HG03064 (cell line): ENCODE data around the gene TNFRSF25.

Experiments
- ATAC-seq: cut with Tn5 transposase; IDR thresholded peaks from one replicate; pipeline ENCODE4 v1.9.1; 2021; ENCODE audit warnings: low read depth; ENCODE audit not compliant: unreplicated experiment

Gene TNFRSF25

DNA sequence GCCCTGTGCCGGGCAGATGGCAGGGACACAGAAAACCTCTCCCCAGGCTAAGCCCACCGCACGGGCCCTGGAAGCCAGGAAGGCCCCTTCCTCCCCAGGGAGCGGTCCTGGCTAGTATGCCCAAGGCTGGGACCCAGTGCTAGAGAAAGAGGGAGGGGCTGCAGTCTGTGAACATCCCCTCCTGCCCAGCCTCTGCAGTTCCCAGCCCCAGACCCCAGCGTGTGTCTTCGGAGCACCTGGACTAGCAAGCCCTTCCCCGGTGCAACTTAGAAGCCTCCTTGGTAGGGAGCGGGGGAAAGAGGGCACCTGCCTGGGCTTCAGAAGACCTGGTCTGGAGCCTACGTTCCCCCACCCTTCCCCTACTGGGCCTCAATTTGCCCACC is 23.4 kb upstream of the TNFRSF25 start:
- ATAC-seq: no peak

DNA sequence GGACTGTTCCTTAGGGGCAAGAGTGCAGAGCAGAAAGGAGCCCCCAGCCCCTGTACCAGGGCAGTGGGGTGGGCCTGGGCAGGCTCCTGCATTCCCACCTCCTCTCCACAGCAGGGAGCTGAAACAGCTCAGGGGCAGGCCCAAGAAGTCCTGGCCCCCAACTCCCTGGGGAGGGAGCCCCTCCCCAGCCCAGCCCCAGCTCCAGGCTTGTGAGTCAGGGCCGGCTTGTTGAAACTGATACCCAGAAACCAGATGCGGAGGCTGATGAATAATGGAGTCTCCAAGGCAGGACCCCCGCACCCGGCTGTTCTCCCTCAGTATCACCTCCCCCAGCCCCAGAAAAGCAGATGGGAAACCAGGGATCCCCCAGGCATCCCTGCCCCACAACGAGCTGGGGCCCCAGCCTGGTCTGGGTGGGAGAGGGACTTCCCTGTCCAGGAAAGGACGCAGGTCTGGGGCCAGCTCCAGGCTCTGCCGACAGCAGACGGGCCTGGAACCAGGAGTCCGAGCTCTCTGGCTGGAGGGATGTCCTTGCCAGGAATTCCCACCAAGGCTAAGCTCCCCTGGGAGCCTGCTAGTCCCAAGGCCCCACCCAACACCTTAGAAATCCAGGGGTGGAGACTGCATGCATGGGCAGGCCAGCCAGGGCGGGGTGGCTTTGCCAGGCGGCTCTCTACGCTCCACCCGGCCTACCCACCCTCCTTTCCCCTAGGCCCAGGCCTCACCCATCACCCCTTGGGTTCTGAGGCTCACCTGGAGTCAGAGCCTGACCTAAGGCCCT is 22.8 kb upstream of the TNFRSF25 start:
- no peak for ATAC-seq

DNA sequence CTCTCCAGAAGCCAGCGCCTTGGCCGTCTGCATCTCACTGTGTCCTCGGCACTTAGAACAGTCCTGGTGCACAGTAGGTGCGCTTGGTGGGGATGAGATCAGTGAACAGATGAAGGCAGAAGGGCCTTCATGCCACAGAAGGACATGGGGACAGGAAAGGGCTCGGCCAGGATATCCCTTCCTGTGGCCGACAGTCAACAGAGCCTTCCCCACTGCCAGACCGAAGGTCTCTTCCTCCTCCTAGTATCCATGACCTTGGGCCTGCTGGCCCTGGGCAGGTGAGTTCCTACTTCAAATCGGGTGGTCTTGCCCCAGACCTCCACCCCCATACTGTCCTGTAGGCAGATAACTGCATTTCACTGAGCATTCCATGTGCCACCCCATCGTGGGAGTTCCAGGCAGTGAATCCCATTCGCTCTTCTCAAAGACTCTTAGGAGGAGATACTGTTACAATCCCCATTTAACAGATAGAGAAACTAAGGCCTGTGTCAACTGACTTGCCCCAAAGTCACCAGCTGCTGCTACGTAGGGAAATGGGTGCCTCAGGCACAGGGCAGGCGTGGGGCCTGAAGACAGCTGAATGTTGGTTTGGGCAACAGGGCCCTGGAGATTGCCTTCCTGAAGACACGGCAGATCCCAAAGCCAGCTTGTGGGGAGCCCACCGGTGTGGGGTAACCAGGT is 22.0 kb upstream of the TNFRSF25 start:
- no peak for ATAC-seq

DNA sequence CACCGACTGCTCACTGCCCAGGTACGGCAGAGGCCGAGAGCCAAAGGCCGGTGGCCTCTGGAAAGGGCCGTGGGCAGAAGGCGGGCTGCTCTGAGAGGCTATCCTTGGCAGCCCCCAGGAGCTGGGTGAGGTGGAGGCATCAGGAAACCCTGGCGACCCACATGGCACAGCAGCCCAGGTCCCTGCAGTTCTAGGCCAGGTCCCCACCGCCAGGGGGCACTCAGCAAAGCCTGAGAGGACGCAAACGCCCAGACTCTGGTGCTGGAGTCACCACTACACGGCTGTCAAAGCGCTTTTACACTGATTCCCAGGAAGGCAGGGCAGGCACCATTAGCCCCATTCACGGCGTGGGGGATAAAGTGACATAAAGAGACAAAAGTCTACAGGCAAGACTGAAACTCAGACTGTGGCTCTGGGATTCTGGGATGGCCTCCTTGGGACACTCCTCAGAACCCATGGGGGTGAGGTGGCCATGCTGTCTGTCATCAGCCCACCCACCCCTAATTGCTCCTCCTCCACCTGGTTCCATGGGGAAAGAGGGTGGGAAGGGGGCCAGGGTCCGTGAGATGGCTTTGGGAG is 20.5 kb upstream of the TNFRSF25 start:
- no peak for ATAC-seq

DNA sequence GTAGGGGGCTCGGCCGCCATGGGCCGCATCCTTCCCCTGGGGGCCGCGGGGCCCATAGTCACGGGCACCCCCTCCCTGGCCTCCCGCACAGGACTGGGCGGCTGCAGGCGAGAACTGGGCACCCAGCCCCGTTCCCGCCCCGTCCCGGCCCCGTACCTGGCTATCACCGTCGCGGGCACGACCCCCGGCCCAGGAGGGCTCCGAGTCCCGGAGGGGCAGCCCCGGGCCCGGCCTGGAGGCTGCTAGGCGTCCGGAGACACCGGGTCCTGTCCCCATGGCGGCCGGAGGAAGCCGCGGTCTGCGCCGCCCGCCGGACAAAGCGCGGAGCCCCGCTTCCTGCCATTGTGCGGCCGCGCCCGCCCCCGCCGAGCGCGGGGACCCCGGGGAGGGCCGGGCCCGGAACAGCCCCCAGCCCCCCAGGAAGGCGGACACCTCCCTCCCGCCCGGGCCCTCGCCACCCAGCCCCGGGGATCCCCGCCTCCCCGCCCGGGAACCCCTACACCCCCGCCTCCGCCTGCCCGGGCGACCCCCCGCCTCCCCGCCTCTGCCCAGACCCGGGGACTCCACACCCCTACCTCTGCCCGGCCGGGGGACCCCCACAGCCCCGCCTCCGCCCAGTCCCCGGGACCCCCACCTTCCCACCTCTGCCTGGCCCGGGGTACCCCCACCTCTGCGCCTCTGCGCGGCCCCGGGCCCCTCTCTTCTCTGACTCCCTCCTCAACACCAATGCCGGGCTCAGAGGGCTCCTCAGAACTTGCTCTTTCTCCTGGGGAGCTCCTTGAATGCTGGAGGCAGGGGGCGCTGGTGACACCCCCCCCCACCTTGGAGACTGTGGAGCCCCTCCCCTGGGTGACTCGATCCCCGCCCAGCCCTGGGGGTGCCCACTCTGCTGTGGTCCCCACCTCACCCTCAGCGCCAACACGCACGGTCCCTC is 19.5 kb upstream of the TNFRSF25 start:
- no peak for ATAC-seq

DNA sequence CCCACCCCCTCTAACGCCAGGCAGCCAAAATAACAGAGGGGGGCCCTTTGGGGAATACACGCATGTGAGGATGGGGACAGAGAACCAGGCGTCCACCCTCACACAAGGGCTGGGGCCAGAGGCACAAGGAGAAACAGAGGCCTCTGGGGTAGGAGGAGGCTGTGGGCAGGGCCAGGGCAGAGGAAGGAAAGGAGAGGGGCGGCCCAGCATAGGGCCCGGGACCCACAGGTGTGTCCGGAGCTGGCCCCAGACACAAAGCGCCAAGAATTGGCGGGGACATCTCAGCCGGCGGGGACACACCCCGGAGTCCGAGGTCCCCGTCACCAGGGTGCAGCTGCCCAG is 18.8 kb upstream of the TNFRSF25 start:
- no peak for ATAC-seq

DNA sequence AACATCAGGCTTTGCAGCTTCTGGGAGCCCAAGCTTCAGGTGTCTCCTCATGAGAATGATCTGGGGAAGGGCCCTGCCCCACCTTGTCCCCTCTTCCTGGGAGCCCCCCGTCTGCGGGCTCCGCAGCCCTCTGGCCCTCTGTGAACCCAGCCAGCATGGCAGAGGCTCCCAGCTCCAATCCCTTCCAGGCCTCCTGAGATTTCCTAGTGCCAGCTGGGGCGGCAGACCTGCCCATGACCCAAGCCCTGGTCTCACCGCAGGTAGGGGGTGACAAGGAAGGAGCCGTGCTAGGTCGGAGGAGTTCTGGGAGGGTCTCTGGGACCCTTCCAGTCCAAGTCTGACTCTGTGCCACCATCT is 17.8 kb upstream of the TNFRSF25 start:
- no peak for ATAC-seq

DNA sequence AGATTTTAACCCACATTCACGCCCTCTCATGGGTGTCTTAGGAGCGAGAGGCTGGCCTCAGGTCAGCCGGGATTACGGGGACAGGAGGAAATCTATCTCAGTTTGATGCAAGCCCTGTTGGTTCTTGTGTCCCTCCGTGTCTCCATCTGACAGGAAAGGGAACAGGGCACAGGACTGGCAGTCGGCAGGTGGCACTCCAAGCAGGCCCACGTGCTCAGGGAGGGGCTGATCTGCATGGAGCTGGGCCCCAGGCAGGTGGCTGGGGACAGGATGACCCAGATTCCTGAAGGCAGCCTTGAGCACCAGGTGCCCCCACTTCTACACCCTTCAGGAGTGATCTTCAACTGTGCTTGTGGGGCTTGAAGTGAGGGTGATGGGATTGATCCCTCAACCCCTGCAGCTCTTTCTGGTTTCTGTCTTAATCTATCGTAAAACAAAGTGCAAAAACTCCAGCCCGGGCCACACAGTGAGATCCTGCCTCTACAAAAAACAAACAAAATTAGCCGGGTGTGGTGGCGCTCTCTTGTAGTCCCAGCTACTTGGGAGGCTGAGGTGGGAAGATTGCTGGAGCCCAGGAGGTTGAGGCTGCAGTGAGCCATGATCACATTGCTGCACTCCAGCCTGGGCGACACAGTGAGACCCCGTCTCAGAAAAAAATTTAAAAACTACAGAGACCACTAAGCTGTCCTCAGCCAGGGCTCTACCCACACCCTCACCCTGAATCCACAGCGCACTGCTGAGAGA is 17.2 kb upstream of the TNFRSF25 start:
- no peak for ATAC-seq

DNA sequence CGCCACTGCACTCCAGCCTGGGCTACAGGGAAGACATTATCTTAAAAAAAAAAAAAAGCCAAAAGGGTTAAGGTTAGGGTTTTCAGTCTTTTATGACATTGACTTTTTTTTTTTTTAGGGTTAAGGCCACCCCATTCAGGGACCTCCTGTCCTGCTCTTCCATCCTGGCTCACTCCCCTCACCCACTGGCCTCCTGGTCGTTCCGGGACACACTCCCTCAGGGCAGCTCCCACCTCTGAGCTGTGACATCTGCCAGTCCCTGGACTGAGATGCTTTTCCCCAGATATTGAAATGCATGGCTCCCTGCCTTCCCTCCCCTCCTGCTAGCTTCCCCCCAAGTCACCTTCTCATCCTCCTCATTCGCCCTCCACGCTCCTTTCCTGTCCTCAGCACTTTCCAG is 15.8 kb upstream of the TNFRSF25 start:
- ATAC-seq: no peak

DNA sequence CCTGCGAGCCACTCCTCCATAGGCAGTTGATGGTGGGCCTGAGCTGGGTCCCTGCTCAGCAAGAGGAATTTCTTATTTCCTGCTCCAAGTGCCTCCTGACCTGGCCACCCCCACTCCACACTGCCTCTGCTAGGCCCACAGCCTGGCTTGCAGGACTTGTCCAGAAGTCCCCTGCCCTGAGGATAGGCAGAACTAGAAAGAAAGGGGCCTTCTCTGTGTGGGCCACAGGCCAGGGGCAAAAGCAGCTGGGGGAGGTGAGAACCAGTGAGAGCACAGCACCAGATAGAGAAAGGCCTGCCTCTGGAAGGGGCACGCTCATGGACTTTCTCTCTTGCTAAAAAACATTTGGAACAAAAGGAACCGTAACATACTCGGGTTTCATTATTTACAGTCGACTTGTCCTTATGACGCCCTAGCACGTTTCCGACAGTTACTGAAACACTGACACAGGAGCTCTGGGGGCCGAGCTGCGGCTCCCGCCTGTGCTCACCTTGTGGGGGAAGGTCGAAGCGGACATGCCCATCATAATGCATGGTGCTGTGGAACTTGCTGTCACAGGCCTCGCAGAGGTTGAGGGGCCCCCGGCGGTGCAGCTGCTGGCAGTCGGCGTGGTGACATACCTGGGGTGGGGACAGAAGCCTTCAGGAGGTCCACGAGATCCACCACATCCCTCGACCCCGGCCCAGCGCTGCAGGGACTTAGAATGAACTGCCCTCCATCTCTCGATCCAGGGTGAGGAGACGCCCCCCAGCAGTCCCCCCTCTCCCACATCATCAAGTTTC is 11.3 kb upstream of the TNFRSF25 start:
- no peak for ATAC-seq

DNA sequence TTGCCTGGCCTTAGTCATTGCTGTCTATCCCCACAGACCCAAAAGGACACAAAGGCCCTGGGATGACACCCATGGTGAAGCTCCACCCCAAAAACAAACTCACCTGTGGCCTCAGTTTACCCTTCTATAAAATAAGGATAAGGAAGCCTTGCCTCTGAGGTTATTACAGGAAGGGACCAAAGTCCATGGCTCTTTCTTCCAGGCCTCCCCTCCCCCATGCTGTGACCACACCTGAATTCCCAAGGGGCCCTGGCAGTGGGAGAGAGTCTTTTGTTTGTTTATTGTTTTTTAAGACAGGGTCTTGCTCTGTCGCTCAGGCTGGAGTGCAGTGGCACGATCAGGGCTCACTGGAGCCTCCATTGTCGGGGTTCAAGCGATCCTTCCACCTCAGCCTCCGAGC is 10.5 kb upstream of the TNFRSF25 start:
- no peak for ATAC-seq

DNA sequence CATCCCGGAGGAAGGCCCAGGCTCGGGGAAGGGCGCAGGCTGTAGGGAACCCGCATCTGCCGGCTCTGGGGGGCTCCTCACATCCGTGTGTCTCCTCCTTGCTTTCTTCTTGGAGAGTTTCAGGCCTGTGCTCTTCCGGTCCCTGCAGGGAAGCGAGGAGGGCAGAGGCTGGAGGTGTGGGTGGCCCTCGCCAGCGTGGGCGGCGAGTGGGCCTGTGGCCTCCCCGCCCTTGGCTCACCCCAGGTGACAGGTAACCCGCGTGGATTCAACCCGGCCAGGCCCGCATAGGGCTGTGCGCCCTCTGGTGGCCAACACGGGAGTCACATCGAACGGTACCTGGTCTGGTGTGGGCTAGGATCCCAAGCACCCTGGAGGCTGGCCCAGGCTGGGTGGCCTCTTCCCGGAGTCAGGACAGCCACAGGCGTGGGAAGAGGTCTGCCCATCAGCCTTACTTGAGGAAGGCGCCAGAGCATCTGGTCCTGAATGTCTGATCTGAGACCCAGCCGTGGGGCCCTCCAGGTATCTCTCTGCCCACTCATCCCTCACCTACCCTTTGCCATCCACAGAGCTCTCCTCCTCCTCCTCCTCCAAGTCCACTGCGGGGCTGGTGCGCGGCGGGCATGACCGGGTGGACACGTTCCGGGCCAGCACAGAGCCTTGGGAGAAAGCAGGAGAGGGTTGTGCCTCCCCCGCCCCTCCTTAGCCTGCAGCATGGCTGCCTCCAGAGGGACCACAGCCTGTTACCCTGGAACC is 9.6 kb upstream of the TNFRSF25 start:
- no peak for ATAC-seq

DNA sequence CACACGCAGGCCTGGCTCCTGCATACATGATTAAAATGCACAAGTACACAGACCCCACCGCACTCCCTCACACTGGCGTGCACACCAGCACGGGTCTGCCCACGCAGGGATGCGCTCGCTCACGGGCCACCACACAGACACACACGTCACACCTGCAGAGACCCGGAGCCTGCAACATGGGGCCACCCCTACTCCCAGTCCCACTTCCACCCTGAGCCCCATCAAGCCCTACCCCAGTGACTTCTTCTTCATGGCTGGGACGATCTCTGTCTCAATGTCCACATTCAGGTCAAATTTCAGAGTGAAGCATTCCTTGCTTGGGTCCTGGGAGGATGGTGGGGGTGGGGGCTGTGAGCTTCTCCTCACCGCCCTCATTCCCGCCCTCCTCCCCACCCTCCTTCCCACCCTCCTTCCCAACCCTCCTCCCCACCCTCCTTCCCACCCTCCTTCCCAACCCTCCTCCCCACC is 8.9 kb upstream of the TNFRSF25 start:
- no peak for ATAC-seq

DNA sequence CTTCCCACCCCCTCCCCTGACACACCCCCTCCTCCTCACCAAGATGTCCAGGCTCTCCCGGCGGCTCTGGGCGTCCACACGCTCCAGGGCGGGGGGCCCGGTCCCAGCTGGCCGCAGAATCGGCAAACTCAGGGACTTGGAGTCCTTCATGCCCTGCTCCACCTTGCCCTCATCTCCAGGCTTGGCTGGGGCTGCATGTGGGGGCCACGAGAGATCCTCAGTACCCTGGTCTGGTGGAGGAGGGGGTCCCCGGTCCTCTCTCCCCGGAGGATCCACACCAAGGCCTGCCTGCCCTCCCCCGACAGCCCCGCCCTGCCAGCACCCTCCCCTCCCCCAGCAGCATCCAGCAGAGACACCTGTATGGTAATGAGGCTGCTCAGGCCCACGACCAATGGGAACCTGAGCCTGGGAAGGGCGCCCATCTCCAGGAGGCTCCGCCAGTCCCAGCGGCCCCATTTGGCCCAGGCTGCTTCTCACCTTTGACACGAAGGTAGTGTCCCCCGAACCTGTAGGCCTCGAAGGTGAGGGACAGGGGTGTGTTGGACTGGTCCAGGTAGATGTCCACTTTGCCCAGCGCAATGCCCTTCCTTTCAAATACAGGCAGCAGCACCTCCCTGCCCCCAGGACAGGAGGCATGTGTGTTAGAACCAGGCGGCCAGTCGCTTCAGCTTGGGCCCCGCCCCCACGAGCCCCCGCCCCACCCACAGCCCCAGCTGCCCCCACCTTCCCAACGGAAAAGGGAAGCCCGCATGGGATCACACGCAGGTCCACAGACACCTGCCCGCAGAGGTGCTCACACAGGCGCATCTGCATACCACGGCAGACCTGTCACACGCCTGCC is 8.2 kb upstream of the TNFRSF25 start:
- ATAC-seq: no peak

DNA sequence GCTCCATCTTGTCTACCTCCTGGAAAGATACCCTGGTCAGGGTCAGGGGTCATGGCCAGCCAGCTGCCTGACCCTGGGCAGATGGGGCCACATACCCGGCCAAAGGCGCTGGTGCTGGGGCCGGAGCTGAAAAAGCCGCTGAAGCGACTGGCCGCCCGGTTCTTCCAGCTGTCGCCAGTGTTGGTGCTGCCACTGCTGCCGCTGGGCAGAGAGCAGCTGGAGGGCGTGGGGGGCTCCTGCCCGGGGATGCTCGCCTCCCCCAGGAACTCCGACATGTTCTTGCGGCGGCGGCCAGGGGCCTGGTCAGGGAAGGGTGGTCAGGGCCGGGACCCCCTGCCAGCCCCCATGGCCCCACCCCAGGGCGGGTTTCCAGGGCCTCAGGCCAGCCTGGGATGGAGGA is 7.2 kb upstream of the TNFRSF25 start:
- no peak for ATAC-seq

DNA sequence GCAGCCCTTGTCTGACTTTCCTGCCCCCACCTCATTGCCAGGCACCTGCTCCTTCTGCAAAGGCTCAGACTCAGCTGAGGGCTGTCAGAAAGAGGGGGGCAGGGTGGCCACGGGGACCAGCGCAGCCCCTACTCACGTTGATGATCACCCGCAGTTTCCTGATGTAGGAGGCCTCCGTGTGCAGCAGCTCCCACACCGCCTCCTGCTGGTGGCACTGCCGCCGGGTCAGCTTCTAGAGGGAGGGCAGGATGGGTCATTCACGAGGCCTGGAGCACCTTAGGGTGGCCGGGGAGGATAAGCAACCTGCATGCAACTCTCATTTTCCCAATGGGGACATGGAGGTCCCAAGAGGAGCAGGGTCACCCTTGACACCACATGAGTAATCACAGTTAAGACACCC is 6.4 kb upstream of the TNFRSF25 start:
- no peak for ATAC-seq

DNA sequence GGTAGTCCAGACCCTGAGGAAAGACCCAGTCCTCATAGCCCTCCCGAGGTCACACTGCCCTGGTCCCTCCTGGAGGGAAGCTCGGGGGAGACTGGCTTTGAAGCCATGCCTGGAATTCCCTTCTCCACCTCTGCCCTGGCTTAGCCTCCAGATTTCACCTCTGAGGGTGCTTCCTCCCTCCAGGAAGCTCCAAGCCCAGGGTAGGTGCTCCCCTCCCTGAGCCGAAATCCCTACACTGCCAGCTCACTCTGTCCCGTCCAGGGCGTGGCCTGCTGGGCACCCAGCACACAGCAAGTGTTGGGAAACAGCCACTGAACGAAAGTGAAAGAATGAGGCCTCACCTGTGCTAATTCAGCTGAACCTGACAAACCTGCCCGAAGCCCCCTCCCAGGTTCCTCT is 6.0 kb upstream of the TNFRSF25 start:
- ATAC-seq: no peak
